AG08396 (cell line): ENCODE measurements around the gene RAP1GDS1.
"Not testable (repeated sequence)": the region's sequence is repeated elsewhere in the genome, so short reads cannot be mapped to it uniquely, and the experiment has no call there.

Source experiments
- DNase-seq: peaks from one replicate; pipeline ENCODE4 v3.0.0; 2012; ENCODE audit warnings: low spot score, mixed read lengths

RAP1GDS1 gene

GRCh38 chr4:98444371-98444770 is 183.2 kb downstream of the RAP1GDS1 start:
- no peak for DNase-seq

- no peak for DNase-seq
Measured at GRCh38 chr4:98446499-98447375, 185.6 kb downstream of the RAP1GDS1 start.

DNA sequence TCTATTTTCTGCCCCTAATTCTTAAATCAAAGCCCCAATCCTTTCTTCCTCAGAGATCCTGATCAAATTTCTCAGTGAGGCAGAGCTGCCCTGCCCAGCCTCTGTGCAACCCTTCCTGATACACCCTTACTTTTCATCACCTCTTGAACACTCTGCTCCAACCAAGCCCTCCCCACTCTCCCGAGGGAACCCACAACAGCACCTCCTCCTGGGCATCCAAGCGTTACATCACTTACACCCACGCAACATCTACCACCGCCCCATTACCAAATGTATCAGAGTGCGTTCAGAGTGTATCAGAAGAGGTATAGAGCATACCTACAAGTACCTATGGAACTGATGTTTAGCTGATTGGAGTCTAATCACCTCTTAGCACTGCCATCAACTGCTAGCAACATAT is 186.5 kb downstream of the RAP1GDS1 start:
- DNase-seq: no peak

GRCh38 chr4:98448908-98449307 is 187.7 kb downstream of the RAP1GDS1 start:
- no peak for DNase-seq

DNA sequence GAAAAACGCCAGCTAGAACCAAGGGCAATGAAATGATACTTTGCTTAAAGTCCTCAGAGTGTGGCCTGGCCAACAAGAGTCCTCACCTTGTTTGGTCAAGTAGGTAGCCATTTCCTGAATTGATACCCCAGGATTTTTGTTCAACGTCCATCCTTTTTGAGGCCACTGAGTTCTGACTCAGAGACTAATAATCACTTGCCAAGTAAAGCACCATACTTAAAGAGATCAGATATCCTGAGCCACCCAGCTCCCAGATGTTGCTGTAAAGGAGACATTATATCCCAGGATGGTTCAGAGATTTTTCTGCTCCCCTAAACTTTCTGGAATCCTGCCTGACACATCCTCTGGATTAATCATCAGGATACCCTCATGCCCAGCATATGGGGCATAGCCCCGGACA is 190.9 kb downstream of the RAP1GDS1 start:
- no peak for DNase-seq

DNA sequence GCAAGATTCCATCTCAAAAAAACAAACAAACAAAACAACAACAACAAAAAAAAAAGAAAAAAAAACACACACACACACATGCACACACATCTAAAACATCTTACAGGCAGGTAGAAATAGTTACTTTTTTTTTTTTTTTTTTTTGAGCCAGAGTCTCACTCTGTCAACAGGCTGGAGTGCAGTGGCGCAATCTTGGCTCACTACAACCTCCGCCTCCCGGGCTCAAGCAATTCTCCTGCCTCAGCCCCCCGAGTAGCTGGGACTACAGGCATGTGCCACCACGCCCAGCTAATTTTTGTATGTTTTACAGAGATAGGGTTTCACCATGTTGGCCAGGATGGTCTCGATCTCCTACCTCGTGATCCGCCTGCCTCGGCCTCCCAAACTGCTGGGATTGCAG is 196.2 kb downstream of the RAP1GDS1 start:
- not testable (repeated sequence) for DNase-seq

DNA sequence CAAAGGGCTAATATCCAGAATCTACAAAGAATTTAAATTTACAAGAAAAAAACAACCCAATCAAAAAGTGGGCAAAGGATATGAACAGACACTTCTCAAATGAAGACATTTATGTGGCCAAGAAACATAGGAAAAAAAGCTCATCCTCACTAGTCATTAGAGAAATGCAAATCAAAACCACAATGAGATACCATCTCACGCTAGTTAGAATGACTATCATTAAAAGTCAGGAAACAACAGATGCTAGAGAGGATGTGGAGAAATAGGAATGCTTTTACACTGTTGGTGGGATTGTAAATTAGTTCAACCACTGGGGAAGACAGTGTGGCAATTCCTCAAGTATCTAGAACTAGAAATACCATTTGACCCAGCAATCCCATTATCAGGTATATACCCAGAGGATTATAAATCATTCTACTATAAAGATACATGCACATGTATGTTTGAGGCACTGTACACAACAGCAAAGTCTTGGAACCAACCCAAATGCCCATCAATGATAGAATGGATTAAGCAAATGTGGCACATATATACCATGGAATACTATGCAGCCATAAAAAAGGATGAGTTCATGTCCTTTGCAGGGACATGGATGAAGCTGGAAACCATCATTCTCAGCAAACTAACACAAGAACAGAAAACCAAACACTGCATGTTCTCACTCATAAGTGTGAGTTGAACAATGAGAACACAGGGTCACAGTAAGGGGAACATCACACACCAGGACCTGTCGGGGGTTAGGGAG is 200.1 kb downstream of the RAP1GDS1 start:
- not testable (repeated sequence) for DNase-seq

- DNase-seq: no peak
Measured at GRCh38 chr4:98462487-98462886, 201.3 kb downstream of the RAP1GDS1 start.

DNA sequence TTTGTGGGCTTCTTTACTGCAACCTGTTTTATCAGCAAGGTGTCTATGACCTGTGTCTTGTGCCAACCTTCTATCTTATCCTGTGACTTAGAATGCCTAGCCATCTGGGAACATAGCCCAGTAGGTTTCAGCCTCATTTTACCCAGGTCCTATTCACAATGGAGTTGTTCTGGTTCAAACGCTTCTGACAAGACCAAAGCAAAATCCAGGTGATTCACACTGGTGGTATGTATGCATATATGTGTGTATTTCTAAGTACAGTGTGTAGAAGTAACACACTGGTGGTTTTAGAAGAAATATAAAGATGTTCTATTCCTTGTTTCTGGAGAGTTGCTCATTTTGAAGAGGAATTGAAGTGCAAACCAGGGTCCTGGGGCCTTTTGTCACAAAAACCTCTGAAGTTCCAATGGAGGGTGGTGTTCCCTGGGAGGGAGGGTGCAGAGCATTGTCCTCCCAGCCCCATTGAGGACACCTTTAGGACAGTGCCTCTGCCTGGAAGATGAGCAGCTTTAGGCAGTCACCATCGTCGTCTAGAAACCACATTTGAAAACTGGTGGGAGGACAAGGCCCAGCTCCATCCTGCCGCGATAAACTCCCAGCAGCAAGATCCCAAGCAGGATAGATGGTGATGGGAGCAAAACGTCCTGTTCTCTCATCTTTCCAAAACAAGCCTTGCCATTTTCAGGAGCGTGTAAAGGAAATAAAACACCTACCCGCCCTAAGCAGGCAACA is 205.8 kb downstream of the RAP1GDS1 start:
- DNase-seq: no peak

DNA sequence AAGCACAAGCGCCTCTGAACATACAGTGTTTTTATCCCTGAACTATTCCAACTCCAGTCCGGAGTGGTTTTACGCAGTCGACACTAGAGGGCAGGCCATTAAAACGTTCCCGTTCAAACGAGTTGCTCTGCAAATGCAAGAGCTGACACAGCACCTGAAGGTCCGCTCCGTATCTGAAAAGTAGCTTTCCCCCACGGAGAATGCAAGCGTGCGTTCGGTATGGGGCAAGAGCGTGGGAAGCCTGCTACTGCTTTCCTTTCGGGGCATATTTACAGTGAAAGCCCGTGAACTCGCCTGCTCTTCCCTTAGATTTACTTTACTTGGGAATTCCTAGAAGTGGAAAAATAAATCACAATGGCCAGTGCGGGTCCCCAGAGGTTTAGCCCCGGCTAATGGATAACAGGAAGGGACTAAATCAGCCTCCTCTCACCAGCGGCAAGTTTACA is 206.5 kb downstream of the RAP1GDS1 start:
- DNase-seq: peak; percentile 71

DNA sequence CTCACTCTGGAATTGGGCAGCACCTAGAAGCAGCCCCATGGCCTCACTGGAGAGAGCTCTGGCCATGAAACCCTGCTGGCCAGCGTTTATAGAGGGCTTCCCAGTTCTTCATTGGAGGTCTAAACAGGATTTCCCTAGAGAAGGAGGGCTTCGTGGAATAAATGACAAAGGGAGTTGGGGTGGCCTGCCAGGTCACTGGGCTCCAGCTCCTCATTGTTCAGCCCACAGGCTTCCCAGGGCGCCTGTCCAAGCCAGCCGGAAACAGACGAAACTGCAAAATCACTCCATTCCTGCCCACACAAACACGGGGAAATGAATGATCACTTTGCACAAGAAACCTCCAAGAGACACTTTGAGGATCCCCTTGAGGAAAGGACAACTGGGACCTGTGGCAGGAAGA is 207.5 kb downstream of the RAP1GDS1 start:
- peak; percentile 34 for DNase-seq

GRCh38 chr4:98469771-98470170 is 208.6 kb downstream of the RAP1GDS1 start:
- DNase-seq: no peak

DNA sequence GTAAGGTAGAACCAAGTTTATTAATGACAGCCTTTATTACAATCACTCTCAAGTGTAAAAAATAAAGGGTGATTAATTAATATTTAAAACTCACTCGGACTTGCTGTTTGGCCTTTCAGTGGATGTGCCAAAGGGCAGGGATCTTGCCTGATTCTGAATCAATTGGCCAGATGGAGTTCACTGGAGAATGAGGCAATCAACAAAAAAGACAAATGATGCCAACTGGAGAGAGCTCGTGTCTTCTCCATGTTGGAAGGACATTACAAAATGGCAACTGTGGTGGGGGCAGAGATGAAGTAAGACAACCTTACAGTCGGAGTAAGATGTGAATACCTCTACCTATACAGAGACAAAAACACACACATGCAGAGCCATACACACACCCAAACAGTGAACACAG is 209.2 kb downstream of the RAP1GDS1 start:
- DNase-seq: no peak

- DNase-seq: no peak
Measured at GRCh38 chr4:98470831-98471230, 209.6 kb downstream of the RAP1GDS1 start.

GRCh38 chr4:98473046-98473445 is 211.9 kb downstream of the RAP1GDS1 start:
- no peak for DNase-seq

DNA sequence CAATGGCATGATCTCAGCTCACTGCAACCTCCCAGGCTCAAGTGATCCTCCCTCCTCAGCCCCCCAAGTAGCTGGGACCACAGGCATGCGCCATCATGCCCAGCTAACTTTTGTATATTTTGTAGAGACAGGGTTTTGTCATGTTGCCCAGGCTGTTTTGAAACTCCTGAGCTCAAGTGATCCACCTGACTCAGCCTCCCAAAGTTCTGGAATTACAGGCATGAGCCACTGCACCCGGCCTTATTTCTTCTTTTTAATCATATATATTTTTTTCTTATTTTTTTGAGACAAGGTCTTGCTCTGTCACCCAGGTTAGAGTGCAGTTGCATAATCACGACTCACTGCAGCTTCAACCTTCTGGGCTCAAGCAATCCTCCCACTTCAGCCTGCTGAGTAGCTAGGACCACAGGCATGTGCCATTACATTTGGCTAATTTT is 213.2 kb downstream of the RAP1GDS1 start:
- DNase-seq: no peak

GRCh38 chr4:98476891-98477290 is 215.7 kb downstream of the RAP1GDS1 start:
- no peak for DNase-seq

- not testable (repeated sequence) for DNase-seq
Measured at GRCh38 chr4:98479590-98479989, 218.4 kb downstream of the RAP1GDS1 start.

DNA sequence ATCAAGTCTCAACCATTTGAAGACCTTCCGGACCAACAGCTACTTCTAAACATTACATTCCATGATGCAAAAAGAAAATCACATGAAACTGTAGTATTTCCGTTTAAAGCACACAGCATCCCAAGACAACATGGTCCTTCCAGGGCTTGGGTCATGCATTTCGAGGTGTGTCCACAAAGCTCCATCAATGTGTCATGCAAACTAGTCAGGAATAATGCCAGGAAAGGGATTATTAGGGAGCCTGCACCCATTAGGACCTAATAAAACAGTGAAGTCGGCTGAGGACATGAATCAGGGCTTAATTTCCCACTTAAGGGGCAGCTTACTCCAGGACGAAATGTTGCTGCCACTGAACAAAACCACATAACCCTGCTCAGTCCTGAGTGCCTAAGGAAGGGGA is 219.4 kb downstream of the RAP1GDS1 start:
- no peak for DNase-seq

GRCh38 chr4:98481167-98481566 is 220.0 kb downstream of the RAP1GDS1 start:
- peak; percentile 57 for DNase-seq

GRCh38 chr4:98482503-98482846 is 221.3 kb downstream of the RAP1GDS1 start:
- no peak for DNase-seq
